Activated CD8-positive, alpha-beta memory T cell treated with anti-CD3 and anti-CD28 coated beads, Interleukin-2, amount 50 U/mL, for 48 hours (primary cell): Measurements from ENCODE around the gene CFAP54.
"Not testable (repeated sequence)": the region's sequence is repeated elsewhere in the genome, so short reads cannot be mapped to it uniquely, and the experiment has no call there.

Experiments used
- DNase-seq: peaks from one replicate; pipeline ENCODE4 v3.0.0-alpha.2; 2020

The CFAP54 gene

GRCh38 chr12:96489392-96490056, at the start of gene CFAP54:
Gene CFAP54, plus strand, starts transcription at chr12:96489577. Its CDS starts 33 bp downstream, at chr12:96489610.
- peak; percentile 95 for DNase-seq

GRCh38 chr12:96441816-96442215, 47.6 kb upstream of the CFAP54 start:
- no peak for DNase-seq

GRCh38 chr12:96442906-96443305, 46.5 kb upstream of the CFAP54 start:
- no peak for DNase-seq

- no peak for DNase-seq
These were observed 45.0 kb upstream of the CFAP54 start for GRCh38 chr12:96444399-96444798.

GRCh38 chr12:96445691-96446583, 43.4 kb upstream of the CFAP54 start:
- DNase-seq, result no peak

GRCh38 chr12:96447256-96447655, 42.1 kb upstream of the CFAP54 start:
- no peak for DNase-seq

GRCh38 chr12:96448300-96448699, 41.1 kb upstream of the CFAP54 start:
- DNase-seq, result no peak

GRCh38 chr12:96452261-96452922, 37.0 kb upstream of the CFAP54 start:
- DNase-seq, result no peak

- no peak for DNase-seq
These were observed 35.0 kb upstream of the CFAP54 start for GRCh38 chr12:96454396-96454795.

GRCh38 chr12:96456265-96456974, 33.0 kb upstream of the CFAP54 start:
- no peak for DNase-seq

GRCh38 chr12:96457191-96457930, 32.0 kb upstream of the CFAP54 start:
- DNase-seq, result no peak

GRCh38 chr12:96459281-96459680, 30.1 kb upstream of the CFAP54 start:
- DNase-seq, result not testable (repeated sequence)

- no peak for DNase-seq
These were observed 26.7 kb upstream of the CFAP54 start for GRCh38 chr12:96462571-96463280.

GRCh38 chr12:96465896-96466295, 23.5 kb upstream of the CFAP54 start:
- DNase-seq, result no peak

- DNase-seq, result no peak
These were observed 22.2 kb upstream of the CFAP54 start for GRCh38 chr12:96466939-96467751.

GRCh38 chr12:96471368-96472050, 17.9 kb upstream of the CFAP54 start:
- DNase-seq, result no peak

- DNase-seq, result no peak
These were observed 17.0 kb upstream of the CFAP54 start for GRCh38 chr12:96472384-96472783.

GRCh38 chr12:96473394-96474093, 15.8 kb upstream of the CFAP54 start:
- no peak for DNase-seq

- DNase-seq, result no peak
These were observed 15.2 kb upstream of the CFAP54 start for GRCh38 chr12:96474206-96474605.
